DMS53 treated with DMSO at 0.1 percent for 48 hours (cell line): ENCODE measurements around the gene UPK3BL1.
"Not testable (repeated sequence)": the region's sequence is repeated elsewhere in the genome, so short reads cannot be mapped to it uniquely, and the experiment has no call there.

ENCODE experiments used
- DNase-seq: peaks from one replicate; lab custom pipeline; 2025; ENCODE audit not compliant: unreplicated experiment; lab: John Stamatoyannopoulos, UW

Gene UPK3BL1

DNA sequence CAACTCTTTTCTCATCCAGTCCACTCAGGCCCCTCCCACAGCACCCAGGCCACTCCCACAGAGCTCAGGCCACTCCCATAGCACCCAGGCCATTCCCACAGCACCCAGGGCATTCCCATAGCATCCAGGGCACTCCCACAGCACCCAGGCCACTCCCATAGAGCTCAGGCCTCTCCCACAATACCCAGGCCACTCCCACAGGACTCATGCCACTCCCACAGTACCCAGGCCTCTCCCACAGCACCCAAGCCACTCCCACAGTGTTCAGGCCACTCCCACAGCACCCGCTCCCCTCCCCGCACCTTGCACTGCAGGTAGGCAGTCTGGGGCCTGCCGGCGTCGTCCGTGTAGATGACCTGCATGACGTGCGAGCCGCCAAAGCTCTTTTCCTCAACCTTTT, 52.7 kb downstream of the UPK3BL1 start:
- DNase-seq = not testable (repeated sequence)
